SW480 (cell line): ENCODE data around the gene BABAM2.
A peak's percentile ranks its signal among the peaks of the same experiment; 100 is the strongest.

Experiments used
- DNase-seq: peaks from one replicate; pipeline ENCODE4 v3.0.0-alpha.2; 2016; ENCODE audit warnings: low spot score

The BABAM2 gene

GRCh38 chr2:28345619-28346018 lies 455.1 kb downstream of the BABAM2 start:
- no peak for DNase-seq

GRCh38 chr2:28346587-28346986 lies 456.1 kb downstream of the BABAM2 start:
- no peak for DNase-seq

- DNase-seq, result no peak
Measured at GRCh38 chr2:28347193-28347592, 456.7 kb downstream of the BABAM2 start.

- no peak for DNase-seq
Measured at GRCh38 chr2:28347596-28347995, 457.1 kb downstream of the BABAM2 start.

- no peak for DNase-seq
Measured at GRCh38 chr2:28348149-28348567, 457.6 kb downstream of the BABAM2 start.

GRCh38 chr2:28348921-28349320 lies 458.4 kb downstream of the BABAM2 start:
- no peak for DNase-seq

GRCh38 chr2:28349546-28350165 lies 459.1 kb downstream of the BABAM2 start:
- DNase-seq, result no peak

GRCh38 chr2:28350196-28350595 lies 459.7 kb downstream of the BABAM2 start:
- no peak for DNase-seq

GRCh38 chr2:28350791-28351285 lies 460.3 kb downstream of the BABAM2 start:
- no peak for DNase-seq

- DNase-seq, result no peak
Measured at GRCh38 chr2:28351621-28352020, 461.1 kb downstream of the BABAM2 start.

- DNase-seq, result no peak
Measured at GRCh38 chr2:28352104-28352503, 461.6 kb downstream of the BABAM2 start.

- DNase-seq, result no peak
Measured at GRCh38 chr2:28352610-28353195, 462.2 kb downstream of the BABAM2 start.

GRCh38 chr2:28354920-28355520 lies 464.5 kb downstream of the BABAM2 start:
- no peak for DNase-seq

GRCh38 chr2:28355521-28356094 lies 465.1 kb downstream of the BABAM2 start:
- DNase-seq, result no peak

- no peak for DNase-seq
Measured at GRCh38 chr2:28356095-28356911, 465.8 kb downstream of the BABAM2 start.

GRCh38 chr2:28357055-28357454 lies 466.5 kb downstream of the BABAM2 start:
- DNase-seq, result no peak

- DNase-seq, result no peak
Measured at GRCh38 chr2:28357948-28358667, 467.6 kb downstream of the BABAM2 start.

GRCh38 chr2:28358668-28359201 lies 468.2 kb downstream of the BABAM2 start:
- no peak for DNase-seq

- DNase-seq, result peak; percentile 83
Measured at GRCh38 chr2:28359222-28360057, 468.9 kb downstream of the BABAM2 start.

- peak; percentile 63 for DNase-seq
Measured at GRCh38 chr2:28360058-28360717, 469.7 kb downstream of the BABAM2 start.
